ENCODE data around the gene FAM177A1. TPM values are rescaled to one million over a fixed set of nuclear protein-coding genes. Genes with fewer than 3 reads are reported as not detected.

Gene FAM177A1
- total and polyA plus RNA-seq, 2 of the 13 experiments (the other 11 are each of a cell fraction or from before 2014, with no cell fraction given), result 72.9 to 119 TPM

DNA sequence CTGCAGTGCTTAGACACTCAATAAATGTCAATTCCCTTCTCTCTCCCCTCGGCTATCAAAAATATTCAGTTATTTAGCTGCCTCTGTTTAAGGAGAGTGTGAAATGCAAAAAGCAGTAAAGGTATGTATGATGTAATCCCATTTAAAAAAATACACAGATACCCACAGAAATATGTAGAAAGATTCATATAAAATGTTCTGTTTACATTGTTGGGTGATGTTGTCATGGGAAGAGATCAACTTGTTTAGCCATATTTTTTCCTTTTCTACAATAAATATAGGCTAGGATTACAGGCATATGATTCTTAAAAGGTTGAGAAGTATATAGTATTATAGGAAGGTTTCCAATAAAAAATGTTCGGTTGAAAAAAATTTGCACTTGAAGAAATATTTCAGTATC, 68.0 kb downstream of the FAM177A1 start:
- no peak for TF ChIP-seq ZNF3 (CRISPR knock-in tag; IDR thresholded peaks at IDR 0.05)
- TF ChIP-seq, protein P1, sequence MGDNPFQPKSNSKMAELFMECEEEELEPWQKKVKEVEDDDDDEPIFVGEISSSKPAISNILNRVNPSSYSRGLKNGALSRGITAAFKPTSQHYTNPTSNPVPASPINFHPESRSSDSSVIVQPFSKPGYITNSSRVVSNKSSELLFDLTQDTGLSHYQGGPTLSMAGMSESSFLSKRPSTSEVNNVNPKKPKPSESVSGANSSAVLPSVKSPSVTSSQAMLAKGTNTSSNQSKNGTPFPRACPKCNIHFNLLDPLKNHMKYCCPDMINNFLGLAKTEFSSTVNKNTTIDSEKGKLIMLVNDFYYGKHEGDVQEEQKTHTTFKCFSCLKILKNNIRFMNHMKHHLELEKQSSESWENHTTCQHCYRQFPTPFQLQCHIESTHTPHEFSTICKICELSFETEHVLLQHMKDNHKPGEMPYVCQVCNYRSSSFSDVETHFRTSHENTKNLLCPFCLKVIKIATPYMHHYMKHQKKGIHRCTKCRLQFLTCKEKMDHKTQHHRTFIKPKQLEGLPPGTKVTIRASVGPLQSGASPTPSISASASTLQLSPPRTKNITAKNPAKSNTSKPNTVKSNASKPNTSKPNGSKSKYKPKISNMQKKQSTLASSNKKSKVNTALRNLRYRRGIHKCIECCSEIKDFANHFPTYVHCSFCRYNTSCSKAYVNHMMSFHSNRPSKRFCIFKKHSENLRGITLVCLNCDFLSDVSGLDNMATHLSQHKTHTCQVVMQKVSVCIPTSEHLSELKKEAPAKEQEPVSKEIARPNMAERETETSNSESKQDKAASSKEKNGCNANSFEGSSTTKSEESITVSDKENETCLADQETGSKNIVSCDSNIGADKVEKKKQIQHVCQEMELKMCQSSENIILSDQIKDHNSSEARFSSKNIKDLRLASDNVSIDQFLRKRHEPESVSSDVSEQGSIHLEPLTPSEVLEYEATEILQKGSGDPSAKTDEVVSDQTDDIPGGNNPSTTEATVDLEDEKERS (CRISPR knock-in tag; IDR thresholded peaks at IDR 0.05), result no peak
- TF ChIP-seq CEBPB (IDR thresholded peaks at IDR 0.05; ENCODE audit: borderline replicate concordance, low read depth, low read length), result peak; percentile 28; the same call in 1 of the 2 replicates
- TF ChIP-seq ATF7 (IDR thresholded peaks at IDR 0.05), result peak; percentile 88
- TF ChIP-seq ATF7 (CRISPR knock-in tag; IDR thresholded peaks at IDR 0.05), result no peak
- TF ChIP-seq SRSF1 (optimal IDR thresholded peaks at IDR 0.05; ENCODE audit: low read depth, low read length), result no peak
- TF ChIP-seq SP2 (CRISPR knock-in tag; IDR thresholded peaks at IDR 0.05), result no peak
- TF ChIP-seq, protein P2, sequence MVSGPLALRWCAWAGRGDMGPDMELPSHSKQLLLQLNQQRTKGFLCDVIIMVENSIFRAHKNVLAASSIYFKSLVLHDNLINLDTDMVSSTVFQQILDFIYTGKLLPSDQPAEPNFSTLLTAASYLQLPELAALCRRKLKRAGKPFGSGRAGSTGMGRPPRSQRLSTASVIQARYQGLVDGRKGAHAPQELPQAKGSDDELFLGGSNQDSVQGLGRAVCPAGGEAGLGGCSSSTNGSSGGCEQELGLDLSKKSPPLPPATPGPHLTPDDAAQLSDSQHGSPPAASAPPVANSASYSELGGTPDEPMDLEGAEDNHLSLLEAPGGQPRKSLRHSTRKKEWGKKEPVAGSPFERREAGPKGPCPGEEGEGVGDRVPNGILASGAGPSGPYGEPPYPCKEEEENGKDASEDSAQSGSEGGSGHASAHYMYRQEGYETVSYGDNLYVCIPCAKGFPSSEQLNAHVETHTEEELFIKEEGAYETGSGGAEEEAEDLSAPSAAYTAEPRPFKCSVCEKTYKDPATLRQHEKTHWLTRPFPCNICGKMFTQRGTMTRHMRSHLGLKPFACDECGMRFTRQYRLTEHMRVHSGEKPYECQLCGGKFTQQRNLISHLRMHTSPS (CRISPR knock-in tag; IDR thresholded peaks at IDR 0.05; ENCODE audit: low read depth), result no peak
- Histone ChIP-seq H3K36me3 (replicated peaks in 1 of 2; ENCODE audit: control insufficient read depth in 1 of 2, insufficient read depth in 2 of 2, low read length in 2 of 2) (peaks cover 42 to 65% of the 10 kb centered on the region in 2 experiments), H3K27me3 (ENCODE audit: control insufficient read depth in 1 of 2, insufficient read depth in 2 of 2, low read length in 2 of 2) (no peaks in the 10 kb centered on the region), H3K9ac (ENCODE audit: insufficient read depth, low read depth, low read length) (no peak overlapping the region), H3K9me3 (ENCODE audit: low read length) (no peaks in the 10 kb centered on the region), H3K27ac (ENCODE audit: extremely low read length, insufficient read depth, low read length) (no peak overlapping the region), H3K4me3 (replicated peaks in 1 of 3; ENCODE audit: insufficient read depth in 1 of 3, low read depth in 2 of 3, low read length in 3 of 3) (no peak overlapping the region), H3K79me2 (ENCODE audit: insufficient read depth, low read length) (peaks cover 13% of the 10 kb centered on the region), H3K4me2 (ENCODE audit: low read depth, low read length) (no peak overlapping the region), H3K4me1 (ENCODE audit: insufficient read depth, low read length) (peaks cover 23% of the 10 kb centered on the region), H4K20me1 (ENCODE audit: insufficient read depth, low read length) (no peaks in the 10 kb centered on the region), H2AFZ (ENCODE audit: low read length) (no peak overlapping the region)
- WGBS (ENCODE audit: low lambda C conversion rate), result 91% methylated on average over 2 of the region's 2 CpGs
- BruUV-seq (replicated peaks), result no TSS peak
- CTCF ChIA-PET (ENCODE audit: low intra/inter-chr PET ratio, low total read pairs), result no interaction called here
- no peak for DNase-seq (ENCODE audit: low spot score)
- intact Hi-C loops (cut with micrococcal nuclease; ENCODE audit: unreplicated experiment) (no loop called here), in situ Hi-C loops (cut with HindIII; ENCODE audit: extremely low pct_ligation_motif_present, low pct_unique_long_range_greater_than_20kb) (no loop called here)
- no peak for ATAC-seq
- no peak for FAIRE-seq
- POLR2A ChIA-PET, result interaction anchor here (0.9 to 2.0 kb wide), 3 partner anchors 10 to 68 kb away, joined by 3 to 9 read pairs (median 4); partner anchors contain the start of gene FAM177A1
